SU-DHL-6 (cell line): ENCODE measurements around the gene HAO2.
"Not testable (repeated sequence)": the region's sequence is repeated elsewhere in the genome, so short reads cannot be mapped to it uniquely, and the experiment has no call there.

Source experiments
- H2AFZ ChIP-seq: fragments of 200-600 bp; sonication (generic); 2 replicates; pipeline ENCODE4 v1.6.1; 2014; ENCODE audit warnings: low read depth, mild to moderate bottlenecking, moderate library complexity, mixed read lengths, antibody characterized with exemption, low read length; ENCODE audit not compliant: severe bottlenecking
- H3F3A ChIP-seq: fragments of 200-600 bp; shearing (Covaris generic); 2 replicates; pipeline ENCODE4 v1.6.0; 2016; ENCODE audit warnings: antibody characterized with exemption, mild to moderate bottlenecking; ENCODE audit not compliant: insufficient read depth
- H3K27ac ChIP-seq: fragments of 200-600 bp; sonication (generic); 2 replicates; pipeline ENCODE4 v1.5.1; 2016; ENCODE audit warnings: low read depth, mild to moderate bottlenecking, low read length, moderate library complexity, mixed read lengths
- H3K27me3 ChIP-seq: fragments of 200-600 bp; sonication (generic), shearing (Covaris generic); 2 replicates; pipeline ENCODE4 v1.6.0; 2014; ENCODE audit warnings: mild to moderate bottlenecking, low read length
- H3K36me3 ChIP-seq: fragments of 200-600 bp; sonication (generic); 2 replicates; pipeline ENCODE4 v1.6.1; 2014; ENCODE audit warnings: mild to moderate bottlenecking, low read length, mixed read lengths
- H3K4me2 ChIP-seq: fragments of 300-600, 200-600 bp; shearing (Covaris generic), sonication (generic); 2 replicates; pipeline ENCODE4 v1.6.0; 2014; ENCODE audit warnings: low read length, low read depth, mild to moderate bottlenecking; ENCODE audit not compliant: poor library complexity, severe bottlenecking
- H3K4me3 ChIP-seq: fragments of 200-600 bp; sonication (generic); 2 replicates; pipeline ENCODE4 v1.5.1; 2014; ENCODE audit warnings: antibody characterized with exemption, low read length, mild to moderate bottlenecking, mixed read lengths; ENCODE audit not compliant: insufficient read depth, poor library complexity, severe bottlenecking
- H3K79me2 ChIP-seq: fragments of 200-600 bp; sonication (generic); 2 replicates; pipeline ENCODE4 v1.6.1; 2014; ENCODE audit warnings: mild to moderate bottlenecking, low read length, moderate library complexity; ENCODE audit not compliant: insufficient read depth
- H3K9ac ChIP-seq: fragments of 200-600 bp; sonication (generic); 2 replicates; pipeline ENCODE4 v1.7.0; 2014; ENCODE audit warnings: mild to moderate bottlenecking, low read length
- H3K9me2 ChIP-seq: fragments of 200-600 bp; sonication (generic); replicated peaks from 2 replicates; pipeline ENCODE4 v1.6.1; 2014; ENCODE audit warnings: low read length; ENCODE audit not compliant: insufficient read depth
- H3K9me3 ChIP-seq: fragments of 200-600 bp; sonication (generic); 2 replicates; pipeline ENCODE4 v1.6.1; 2014; ENCODE audit warnings: low read length, mixed read lengths; ENCODE audit not compliant: insufficient read depth
- H4K20me1 ChIP-seq: fragments of 200-600 bp; sonication (generic); 2 replicates; pipeline ENCODE4 v1.6.1; 2014; ENCODE audit warnings: low read depth, mild to moderate bottlenecking, antibody characterized with exemption, low read length, moderate library complexity, mixed read lengths
- CTCF ChIP-seq: fragments of 200-600 bp; sonication (generic); IDR thresholded peaks from one replicate; pipeline ENCODE4 v1.5.1; 2017; ENCODE audit warnings: antibody characterized with exemption, mild to moderate bottlenecking, low read length, moderate library complexity; ENCODE audit not compliant: insufficient read depth, poor library complexity, severe bottlenecking
- EZH2phosphoT487 ChIP-seq: fragments of 200-600 bp; sonication (generic), shearing (Covaris generic); conservative IDR thresholded peaks from 2 replicates; pipeline ENCODE4 v1.6.1; 2018; ENCODE audit warnings: mild to moderate bottlenecking, antibody characterized with exemption, low read length, moderate library complexity, mixed read lengths

Gene HAO2

GRCh38 chr1:119333163-119333896, 35.3 kb upstream of the HAO2 start:
- H3K27ac ChIP-seq, result no peak overlapping the region
- H3K4me2 ChIP-seq, result no peak overlapping the region
- H3K79me2 ChIP-seq, result no peaks in the 10 kb centered on the region
- H3K9me2 ChIP-seq, result no peaks in the 10 kb centered on the region
- no peaks in the 10 kb centered on the region for H3K27me3 ChIP-seq
- H3F3A ChIP-seq, result no peaks in the 10 kb centered on the region
- H3K9me3 ChIP-seq, result no peaks in the 10 kb centered on the region
- H3K4me3 ChIP-seq, result no peak overlapping the region
- no peak overlapping the region for H2AFZ ChIP-seq
- no peaks in the 10 kb centered on the region for H4K20me1 ChIP-seq
- no peak overlapping the region for H3K9ac ChIP-seq
- H3K36me3 ChIP-seq, result no peaks in the 10 kb centered on the region
- no peak for TF ChIP-seq CTCF
- TF ChIP-seq EZH2phosphoT487, result no peak

GRCh38 chr1:119333897-119334250, 34.7 kb upstream of the HAO2 start:
- H3K4me2 ChIP-seq, H3K9me3 ChIP-seq, H3K9ac ChIP-seq, H3K9me2 ChIP-seq, H2AFZ ChIP-seq, H3K27ac ChIP-seq, H3K79me2 ChIP-seq, H3K27me3 ChIP-seq, H4K20me1 ChIP-seq, H3F3A ChIP-seq, H3K4me3 ChIP-seq, H3K36me3 ChIP-seq: not testable (repeated sequence)

GRCh38 chr1:119336848-119337247, 31.7 kb upstream of the HAO2 start:
- no peak overlapping the region for H3K9ac ChIP-seq
- no peaks in the 10 kb centered on the region for H4K20me1 ChIP-seq
- H3K9me3 ChIP-seq, result no peaks in the 10 kb centered on the region
- no peak overlapping the region for H3K4me3 ChIP-seq
- H3K9me2 ChIP-seq, result no peaks in the 10 kb centered on the region
- H3K27ac ChIP-seq, result no peak overlapping the region
- H3K36me3 ChIP-seq, result no peaks in the 10 kb centered on the region
- H3K4me2 ChIP-seq, result no peak overlapping the region
- TF ChIP-seq EZH2phosphoT487, result no peak
- no peak for TF ChIP-seq CTCF
- no peaks in the 10 kb centered on the region for H3K27me3 ChIP-seq
- no peaks in the 10 kb centered on the region for H3K79me2 ChIP-seq
- H3F3A ChIP-seq, result no peaks in the 10 kb centered on the region
- H2AFZ ChIP-seq, result no peak overlapping the region

- Histone ChIP-seq H3F3A (no peaks in the 10 kb centered on the region), H3K79me2 (no peaks in the 10 kb centered on the region), H2AFZ (no peak overlapping the region), H3K27ac (no peak overlapping the region), H3K9me3 (no peaks in the 10 kb centered on the region), H3K36me3 (no peaks in the 10 kb centered on the region), H3K4me3 (no peak overlapping the region), H3K27me3 (no peaks in the 10 kb centered on the region), H3K9ac (no peak overlapping the region), H3K4me2 (no peak overlapping the region), H3K9me2 (no peaks in the 10 kb centered on the region), H4K20me1 (no peaks in the 10 kb centered on the region)
- TF ChIP-seq EZH2phosphoT487 (no peak), CTCF (no peak)
Measured at GRCh38 chr1:119338004-119338403, 30.6 kb upstream of the HAO2 start.
